K562 (cell line): ENCODE results near the gene SAFB. TPM values are rescaled to one million over a fixed set of nuclear protein-coding genes. Genes with fewer than 3 reads are reported as not detected.

Experiments used
- ATAC-seq: fragments of 200-7000 bp; cut with Tn5 transposase; 3 replicates; pipeline ENCODE4 v1.9.1; 2020; ENCODE audit warnings: moderate library complexity
- BruUV-seq: library from RNA; stranded (reverse); fragments of 400-500 nt; replicated peaks from 2 replicates; lab custom pipeline; 2021; lab: Mats Ljungman, UMichigan
- CTCF ChIA-PET: fragments of 300-600 bp; formaldehyde crosslinking; extraction: SDS; loops from one replicate; lab custom pipeline; 2021; ENCODE audit warnings: low intra/inter-chr PET ratio; lab: Yijun Ruan, JAX
- POLR2A ChIA-PET: fragments of 300-600, 350-650 bp; sonication (Branson Sonifier 250); formaldehyde crosslinking; extraction: SDS; loops from one replicate; lab custom pipeline; 2021; ENCODE audit warnings: antibody characterized with exemption, inconsistent platforms; lab: Yijun Ruan, JAX
- DNase-seq, 4 experiments: peaks; one replicate each; pipeline versions ENCODE4 v3.0.0 to v3.0.0-alpha.2; 2011 to 2018; ENCODE audit warnings: low spot score in 3 of 4, mixed read lengths in 3 of 4; ENCODE audit errors: extremely low read depth in 1 of 4
- FAIRE-seq: peaks from 2 replicates; lab custom pipeline; 2011; peaks lifted over from hg19 to GRCh38; lab: Jason Lieb, UNC
- H2AFZ ChIP-seq: 2 replicates; pipeline ENCODE4 v1.6.0; 2011; ENCODE audit warnings: low read depth, low read length, control low read depth, inconsistent platforms
- H3K27ac ChIP-seq: fragments of 200-600 bp; 3 replicates; pipeline ENCODE4 v1.8.0; 2011; ENCODE audit warnings: low read depth, mild to moderate bottlenecking, control low read depth, inconsistent platforms, low read length, moderate library complexity, mixed read lengths; ENCODE audit errors: extremely low read depth
- H3K27me3 ChIP-seq, 2 experiments: fragments of 300-600 bp in 1 of 2; 2 replicates in 1 of 2; 3 replicates in 1 of 2; pipeline versions ENCODE4 v1.6.0 to v1.8.0; 2011; ENCODE audit warnings: inconsistent platforms in 2 of 2, low read length in 2 of 2, mild to moderate bottlenecking in 1 of 2, mixed read lengths in 1 of 2, moderate library complexity in 1 of 2; ENCODE audit not compliant: control insufficient read depth in 2 of 2, insufficient read depth in 2 of 2
- H3K36me3 ChIP-seq: fragments of 300-600 bp; 3 replicates; pipeline ENCODE4 v1.8.0; 2011; ENCODE audit warnings: mild to moderate bottlenecking, low read length, inconsistent platforms; ENCODE audit not compliant: control insufficient read depth, insufficient read depth
- H3K4me1 ChIP-seq, 2 experiments: fragments of 200-600 bp in 1 of 2; replicated peaks in 1 of 2; 2 replicates in 1 of 2; 3 replicates in 1 of 2; pipeline versions ENCODE4 v1.5.1 to v1.8.0; 2011; ENCODE audit warnings: inconsistent platforms in 2 of 2, low read length in 2 of 2, mild to moderate bottlenecking in 1 of 2, mixed read lengths in 1 of 2, moderate library complexity in 1 of 2; ENCODE audit not compliant: control insufficient read depth in 2 of 2, insufficient read depth in 2 of 2
- H3K4me2 ChIP-seq: 2 replicates; pipeline ENCODE4 v1.6.1; 2011; ENCODE audit warnings: low read length, control low read depth, inconsistent platforms, mixed read lengths; ENCODE audit not compliant: insufficient read depth
- H3K4me3 ChIP-seq: fragments of 200-600 bp; sonication (generic), shearing (Covaris generic); 2 replicates; pipeline ENCODE4 v1.5.1; 2016; ENCODE audit warnings: control low read depth, inconsistent platforms
- H3K79me2 ChIP-seq: fragments of 200-600 bp; 3 replicates; pipeline ENCODE4 v1.8.0; 2011; ENCODE audit warnings: low read length, inconsistent platforms; ENCODE audit not compliant: control insufficient read depth, insufficient read depth
- H3K9ac ChIP-seq, 2 experiments: 2 replicates each; pipeline versions ENCODE4 v1.6.0 to v1.6.1; 2011; ENCODE audit warnings: low read depth in 2 of 2, low read length in 2 of 2, control low read depth in 1 of 2, inconsistent platforms in 1 of 2, mild to moderate bottlenecking in 1 of 2, mixed read lengths in 1 of 2; ENCODE audit not compliant: insufficient read depth in 1 of 2
- H3K9me1 ChIP-seq: one replicate; pipeline ENCODE4 v1.6.0; 2011; ENCODE audit warnings: inconsistent platforms, mild to moderate bottlenecking, low read length, moderate library complexity; ENCODE audit not compliant: control insufficient read depth, insufficient read depth
- H3K9me3 ChIP-seq: replicated peaks from 2 replicates; pipeline ENCODE4 v1.5.1; 2011; ENCODE audit warnings: low read depth, low read length, inconsistent platforms; ENCODE audit not compliant: control insufficient read depth, insufficient read depth
- H4K20me1 ChIP-seq: replicated peaks from 2 replicates; pipeline ENCODE4 v1.6.1; 2011; ENCODE audit warnings: low read length, inconsistent platforms, mixed read lengths; ENCODE audit not compliant: control insufficient read depth, insufficient read depth
- BRD4 ChIP-seq: fragments of 200-600 bp; sonication (generic); IDR thresholded peaks from 2 replicates; pipeline ENCODE4 v1.6.1; 2017; ENCODE audit warnings: inconsistent platforms
- FOXA3 ChIP-seq, 2 experiments: fragments of 450-650 bp in 1 of 2; sonication (generic) in 1 of 2; formaldehyde crosslinking; IDR thresholded peaks in 1 of 2; conservative IDR thresholded peaks in 1 of 2; 2 replicates each; pipeline versions ENCODE4 v1.4.0 to v1.8.0; 2020 to 2022; ENCODE audit warnings: mild to moderate bottlenecking in 2 of 2, missing genetic modification reagents in 1 of 2
- GTF2A2 ChIP-seq: IDR thresholded peaks from 2 replicates; pipeline ENCODE4 v1.6.1; 2016; ENCODE audit warnings: mild to moderate bottlenecking, missing genetic modification characterization, missing compliant biosample characterization
- HOXB6 ChIP-seq: fragments of 250-450 bp; sonication (Bioruptor Pico); IDR thresholded peaks from 2 replicates; pipeline ENCODE4 v1.5.1; 2022; ENCODE audit warnings: mild to moderate bottlenecking, borderline replicate concordance
- JUND ChIP-seq, 2 experiments: IDR thresholded peaks; 2 replicates in 1 of 2; 3 replicates in 1 of 2; pipeline ENCODE4 v1.6.1; 2011; ENCODE audit warnings: borderline replicate concordance in 2 of 2, low read depth in 2 of 2, low read length in 2 of 2, improper control_type of control experiment in 1 of 2, missing biosample characterization in 1 of 2, missing genetic modification characterization in 1 of 2, missing genetic modification reagents in 1 of 2
- KAT2B ChIP-seq: IDR thresholded peaks from one replicate; pipeline ENCODE4 v1.6.1; 2012; ENCODE audit warnings: low read depth, mild to moderate bottlenecking, control low read depth, inconsistent platforms, low read length, moderate library complexity
- MAZ ChIP-seq, 2 experiments: fragments of 450-650 bp in 1 of 2; sonication (generic) in 1 of 2; formaldehyde crosslinking; IDR thresholded peaks in 1 of 2; conservative IDR thresholded peaks in 1 of 2; 2 replicates each; pipeline versions ENCODE4 v1.4.0 to v1.5.0; 2020; ENCODE audit warnings: mild to moderate bottlenecking in 1 of 2, missing genetic modification reagents in 1 of 2
- MECOM ChIP-seq: fragments of 250-450 bp; sonication (Bioruptor Pico); IDR thresholded peaks from 2 replicates; pipeline ENCODE4 v1.8.0; 2022; ENCODE audit warnings: inconsistent platforms
- MEF2A ChIP-seq: IDR thresholded peaks from 2 replicates; pipeline ENCODE4 v1.6.1; 2011; ENCODE audit warnings: low read depth, mild to moderate bottlenecking, low read length, moderate library complexity; ENCODE audit not compliant: control insufficient read depth
- NUFIP1 ChIP-seq: fragments of 450-650 bp; IDR thresholded peaks from 2 replicates; pipeline ENCODE4 v1.6.1; 2018; ENCODE audit not compliant: partially characterized antibody
- POLR2G ChIP-seq: fragments of 200-400 bp; formaldehyde crosslinking; IDR thresholded peaks from 2 replicates; pipeline ENCODE4 v1.6.1; 2017; ENCODE audit warnings: low read depth, mild to moderate bottlenecking, antibody characterized with exemption, low read length, moderate library complexity
- SREBF2 ChIP-seq: sonication (generic); formaldehyde crosslinking; IDR thresholded peaks from 2 replicates; pipeline ENCODE4 v1.4.0; 2020; ENCODE audit warnings: mild to moderate bottlenecking, missing genetic modification reagents
- VEZF1 ChIP-seq: fragments of 200-800 bp; sonication (Bioruptor generic); IDR thresholded peaks from 2 replicates; pipeline ENCODE4 v1.6.1; 2017; ENCODE audit warnings: missing genetic modification characterization, missing compliant biosample characterization
- ZFPM2 ChIP-seq: fragments of 250-450 bp; sonication (Bioruptor Pico); IDR thresholded peaks from 2 replicates; pipeline ENCODE4 v1.5.1; 2022; ENCODE audit warnings: mild to moderate bottlenecking
- ZNF133 ChIP-seq: fragments of 250-450 bp; sonication (Bioruptor Pico); IDR thresholded peaks from 2 replicates; pipeline ENCODE4 v1.4.0; 2020; ENCODE audit warnings: mild to moderate bottlenecking
- ZNF764 ChIP-seq: fragments of 250-450 bp; sonication (Bioruptor Pico); IDR thresholded peaks from 2 replicates; pipeline ENCODE4 v1.4.0; 2020; ENCODE audit warnings: low read depth, mild to moderate bottlenecking, moderate library complexity
- WGBS: fragments of 100-300 bp; shearing (Covaris generic); methylation state at CpG from one replicate; pipeline ENCODE4 v1.1.6; 2016; ENCODE audit warnings: low coverage, mixed read lengths; ENCODE audit not compliant: insufficient coverage; ENCODE audit errors: missing lambda C conversion rate; 5-methylcytosine and 5-hydroxymethylcytosine counted together
- in situ Hi-C: fragments of 300-500 bp; cut with MboI; formaldehyde crosslinking; loops from 4 replicates; pipeline ENCODE4 v1.15.0; 2018; ENCODE audit warnings: inconsistent platforms, mixed read lengths
- intact Hi-C: fragments of 100-400 bp; cut with micrococcal nuclease; formaldehyde crosslinking; loops from 2 replicates; pipeline ENCODE4 v1.14.2; 2022
- polyA plus RNA-seq, 8 experiments: library from polyadenylated mRNA; depleted of rRNA in 4 of 8; stranded (reverse) in 5 of 8; unstranded in 3 of 8; fragments of >200 nt; fragmentation: Nextera tagmentation in 2 of 8; fragmentation: Illumina TruSeq in 1 of 8; extraction: Ambion mirVana in 2 of 8; extraction: Trizol in 1 of 8; gene quantifications; 2 replicates each; pipeline versions ENCODE4 v1.2.1 to v1.2.3, GENCODE V29; 2011 to 2014; ENCODE audit warnings: inconsistent platforms in 1 of 8, missing spikeins in 1 of 8
- total RNA-seq, 7 experiments: library from RNA; depleted of rRNA in 6 of 7; stranded (reverse); fragments of >200 nt in 6 of 7; fragmentation: Illumina TruSeq in 2 of 7; extraction: Trizol in 2 of 7; gene quantifications; 2 replicates each; pipeline versions ENCODE4 v1.2.1 to v1.2.3, GENCODE V29; 2011 to 2021; ENCODE audit warnings: low replicate concordance in 1 of 7

The SAFB gene
- total and polyA plus RNA-seq, 9 of the 15 experiments (the other 6 are each of a cell fraction or from before 2014, with no cell fraction given), result 1.1 to 151 (median 83.1) TPM

DNA sequence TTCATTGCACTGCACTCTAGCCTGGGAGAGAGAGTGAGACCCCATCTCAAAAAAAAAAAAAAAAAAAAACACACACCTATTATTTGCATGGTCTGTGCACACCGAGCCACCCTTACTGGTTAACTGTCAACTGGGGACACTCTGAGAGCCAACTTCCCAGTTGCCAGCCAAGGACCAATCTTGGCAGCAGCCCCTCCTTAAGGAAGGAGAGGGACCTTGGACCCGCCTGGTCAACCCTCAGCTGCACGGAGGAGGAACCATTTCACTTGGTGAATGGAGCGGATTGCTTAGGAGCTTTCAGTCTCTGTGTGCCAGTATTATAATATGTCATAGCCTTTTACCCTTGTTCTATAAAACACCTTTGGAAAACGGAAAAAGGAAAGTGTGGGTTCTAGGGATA lies 32.5 kb downstream of the SAFB start:
- WGBS, result 100% methylated on average over 5 of the region's 5 CpGs
- ChIA-PET POLR2A (interaction anchor here (1.0 to 1.5 kb wide), 6 partner anchors 10 to 36 kb away, joined by 3 to 5 read pairs (median 4); no protein-coding TSS in a partner anchor), CTCF (no interaction called here)
- H3K9ac ChIP-seq, result no peak overlapping the region
- no peaks in the 10 kb centered on the region for H3K9me1 ChIP-seq
- ATAC-seq (no peak), FAIRE-seq (no peak), DNase-seq (no peak)
- no peak overlapping the region for H3K4me3 ChIP-seq
- in situ Hi-C loops, result no loop called here
- no peak overlapping the region for H3K27ac ChIP-seq
- H3K36me3 ChIP-seq, result peaks cover 94% of the 10 kb centered on the region
- peaks cover 2% of the 10 kb centered on the region; the same call in 1 of the 2 replicates for H4K20me1 ChIP-seq
- intact Hi-C loops, result no loop called here
- H3K4me2 ChIP-seq, result no peak overlapping the region
- H2AFZ ChIP-seq, result no peak overlapping the region
- no peaks in the 10 kb centered on the region for H3K9me3 ChIP-seq
- H3K27me3 ChIP-seq, result no peaks in the 10 kb centered on the region
- BruUV-seq, result no TSS peak
- H3K4me1 ChIP-seq, result no peaks in the 10 kb centered on the region
- H3K79me2 ChIP-seq, result no peaks in the 10 kb centered on the region
- no peak for TF ChIP-seq JUND (IDR thresholded peaks at IDR 0.05; ENCODE audit: borderline replicate concordance, low read depth, low read length)
- no peak for TF ChIP-seq JUND (tag; IDR thresholded peaks at IDR 0.05; ENCODE audit: borderline replicate concordance, low read depth, low read length)
- no peak for TF ChIP-seq MAZ (CRISPR knock-in tag; conservative IDR thresholded peaks at IDR 0.05 in 1 of 2, IDR thresholded peaks at IDR 0.05 in 1 of 2)
- TF ChIP-seq GTF2A2 (tag), result no peak
- no peak for TF ChIP-seq ZFPM2 (CRISPR knock-in tag)
- TF ChIP-seq BRD4, result no peak
- no peak for TF ChIP-seq FOXA3 (CRISPR knock-in tag; conservative IDR thresholded peaks at IDR 0.05 in 1 of 2, IDR thresholded peaks at IDR 0.05 in 1 of 2)
- TF ChIP-seq HOXB6 (CRISPR knock-in tag), result no peak
- TF ChIP-seq POLR2G, result no peak
- TF ChIP-seq NUFIP1, result no peak
- TF ChIP-seq SREBF2, result no peak
- no peak for TF ChIP-seq KAT2B
- no peak for TF ChIP-seq ZNF133
- TF ChIP-seq MECOM, result no peak
- TF ChIP-seq VEZF1 (CRISPR knock-in tag), result no peak
- no peak for TF ChIP-seq MEF2A
- no peak for TF ChIP-seq ZNF764
